GM12878 (cell line): Measurements from ENCODE around the gene MAML3. TPM values are rescaled to one million over a fixed set of nuclear protein-coding genes. Genes with fewer than 3 reads are reported as not detected.

Experiments used
- EED ChIP-seq: sonication (generic); IDR thresholded peaks from 2 replicates; pipeline ENCODE4 v1.6.1; 2016; ENCODE audit warnings: antibody characterized with exemption, low read depth
- EP300 ChIP-seq, 2 experiments: fragments of 150-350 bp in 1 of 2; IDR thresholded peaks; 2 replicates each; pipeline ENCODE4 v1.6.1; 2011 to 2012; ENCODE audit warnings: low read depth in 2 of 2, low read length in 2 of 2, borderline replicate concordance in 1 of 2, improper control_type of control experiment in 1 of 2, inconsistent platforms in 1 of 2; ENCODE audit not compliant: control insufficient read depth in 1 of 2
- EZH2 ChIP-seq: IDR thresholded peaks from 2 replicates; pipeline ENCODE4 v1.6.1; 2012; ENCODE audit warnings: low read depth, mild to moderate bottlenecking, control low read depth, inconsistent platforms, low read length, borderline replicate concordance; ENCODE audit not compliant: control insufficient read depth
- JUNB ChIP-seq: IDR thresholded peaks from 2 replicates; pipeline ENCODE4 v1.6.1; 2016; ENCODE audit warnings: antibody characterized with exemption, mild to moderate bottlenecking
- KDM1A ChIP-seq: fragments of 200-600 bp; sonication (generic); IDR thresholded peaks from 2 replicates; pipeline ENCODE4 v1.6.1; 2016; ENCODE audit warnings: borderline replicate concordance
- MXI1 ChIP-seq: fragments of 150-350 bp; IDR thresholded peaks from 2 replicates; pipeline ENCODE4 v1.6.1; 2011; ENCODE audit warnings: low read depth, mild to moderate bottlenecking, inconsistent platforms, low read length, improper control_type of control experiment
- MYC ChIP-seq: IDR thresholded peaks from 2 replicates; pipeline ENCODE4 v1.6.1; 2011; ENCODE audit warnings: mild to moderate bottlenecking, low read length, moderate library complexity, inconsistent platforms; ENCODE audit not compliant: insufficient read depth, insufficient replicate concordance, insufficient read length, severe bottlenecking
- PAX5 ChIP-seq: IDR thresholded peaks from 2 replicates; pipeline ENCODE4 v1.6.1; 2011; ENCODE audit warnings: low read depth, low read length, borderline replicate concordance
- PBX3 ChIP-seq: IDR thresholded peaks from 2 replicates; pipeline ENCODE4 v1.6.1; 2011; ENCODE audit warnings: mild to moderate bottlenecking, low read depth, low read length, moderate library complexity; ENCODE audit not compliant: insufficient replicate concordance
- PML ChIP-seq: IDR thresholded peaks from 2 replicates; pipeline ENCODE4 v1.6.1; 2012; ENCODE audit warnings: low read length, inconsistent platforms
- SP1 ChIP-seq: IDR thresholded peaks from one replicate; pipeline ENCODE4 v1.6.1; 2011; ENCODE audit warnings: low read depth, low read length
- SREBF2 ChIP-seq: IDR thresholded peaks from 2 replicates; pipeline ENCODE4 v1.6.1; 2012; ENCODE audit warnings: mild to moderate bottlenecking, low read length
- WRNIP1 ChIP-seq: IDR thresholded peaks from 2 replicates; pipeline ENCODE4 v1.6.1; 2011; ENCODE audit warnings: low read depth, low read length, improper control_type of control experiment, borderline replicate concordance
- ZBED1 ChIP-seq: IDR thresholded peaks from 2 replicates; pipeline ENCODE4 v1.6.1; 2016; ENCODE audit warnings: borderline replicate concordance
- ZBTB40 ChIP-seq: fragments of 450-650 bp; IDR thresholded peaks from 2 replicates; pipeline ENCODE4 v1.6.1; 2016; ENCODE audit warnings: mild to moderate bottlenecking, moderate library complexity, borderline replicate concordance
- polyA plus RNA-seq, 11 experiments: library from polyadenylated mRNA; depleted of rRNA in 4 of 11; unstranded in 6 of 11; stranded (reverse) in 5 of 11; fragments of >200 nt; fragmentation: Nextera tagmentation in 4 of 11; fragmentation: Illumina TruSeq in 1 of 11; extraction: Ambion mirVana in 4 of 11; extraction: Trizol in 1 of 11; gene quantifications; 1 replicate in 1 of 11; 2 replicates in 10 of 11; pipeline versions ENCODE4 v1.2.1 to v1.2.3, GENCODE V29; 2011 to 2016; ENCODE audit warnings: inconsistent platforms in 2 of 11, missing spikeins in 2 of 11, low read depth in 1 of 11
- total RNA-seq, 4 experiments: library from RNA; depleted of rRNA in 3 of 4; stranded (reverse); fragments of >200 nt in 3 of 4; fragmentation: Illumina TruSeq in 1 of 4; extraction: Trizol in 1 of 4; gene quantifications; 2 replicates each; pipeline versions ENCODE4 v1.2.1 to v1.2.3, GENCODE V29; 2013 to 2021

The MAML3 gene
- total and polyA plus RNA-seq, 10 of the 15 experiments (the other 5 are each of a cell fraction or from before 2014, with no cell fraction given), result under 0.01 to 0.53 (median 0.06) TPM; not detected in 2

- TF ChIP-seq ZBTB40 (no peak), SREBF2 (no peak), PBX3 (no peak), MYC (no peak), SP1 (no peak), EZH2 (no peak), PAX5 (no peak), JUNB (no peak), WRNIP1 (no peak), EED (no peak), MXI1 (no peak), EP300 (IDR thresholded peaks at IDR 0.05; ENCODE audit: borderline replicate concordance in 1 of 2, control insufficient read depth in 1 of 2, low read depth in 2 of 2, low read length in 2 of 2) (no peak), ZBED1 (no peak), PML (no peak), KDM1A (no peak)
Observed at GRCh38 chr4:139676913-139677585, 476.9 kb downstream of the MAML3 start (continued).
